WI38 (cell line): Measurements from ENCODE around the gene SYNGR2.

Experiments
- H3K4me3 ChIP-seq: 2 replicates; pipeline ENCODE4 v1.5.1; 2011; ENCODE audit warnings: low read depth, mild to moderate bottlenecking, control low read depth, low read length
- TF ChIP-seq, protein P1 (sequence below): IDR thresholded peaks from 2 replicates; pipeline ENCODE4 v1.5.1; 2012; ENCODE audit warnings: low read depth, mild to moderate bottlenecking, control low read depth, low read length

The SYNGR2 gene, protein sequence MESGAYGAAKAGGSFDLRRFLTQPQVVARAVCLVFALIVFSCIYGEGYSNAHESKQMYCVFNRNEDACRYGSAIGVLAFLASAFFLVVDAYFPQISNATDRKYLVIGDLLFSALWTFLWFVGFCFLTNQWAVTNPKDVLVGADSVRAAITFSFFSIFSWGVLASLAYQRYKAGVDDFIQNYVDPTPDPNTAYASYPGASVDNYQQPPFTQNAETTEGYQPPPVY

DNA sequence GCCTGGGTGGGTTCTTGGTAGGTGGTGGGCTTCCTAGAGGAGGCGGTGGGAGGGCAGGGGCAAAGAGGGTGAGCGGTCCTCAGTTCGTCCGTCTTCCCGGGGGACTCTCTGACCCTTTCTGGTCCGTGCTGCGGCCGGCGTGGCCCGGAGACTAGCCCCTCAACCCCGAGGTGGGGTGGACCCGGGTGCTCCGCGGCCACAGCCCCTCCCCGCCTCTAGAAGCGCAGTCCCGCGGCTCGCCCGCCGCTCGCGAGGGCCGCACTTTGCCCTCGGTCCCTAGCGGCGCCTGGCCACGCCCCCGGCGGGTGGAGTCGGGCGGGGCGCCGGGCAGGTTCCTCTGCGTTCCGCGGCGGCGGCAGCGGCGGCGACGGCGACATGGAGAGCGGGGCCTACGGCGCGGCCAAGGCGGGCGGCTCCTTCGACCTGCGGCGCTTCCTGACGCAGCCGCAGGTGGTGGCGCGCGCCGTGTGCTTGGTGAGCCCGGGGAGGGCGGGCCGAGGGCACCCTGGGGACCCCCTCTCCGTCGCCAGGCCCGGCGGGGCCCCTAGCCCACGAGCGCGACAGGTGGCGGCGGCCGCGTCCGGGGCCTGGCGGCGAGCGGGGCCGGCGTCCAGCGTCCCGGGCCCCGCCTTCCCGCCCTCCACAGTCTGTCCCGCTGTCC is at the start of gene SYNGR2:
TSS of gene SYNGR2 (plus strand) at position 340 of the 661 bp plus-strand sequence. CDS start at position 376, 36 bp downstream.
- peak within 1 kb of the TSS; percentile 67 for H3K4me3 ChIP-seq
- TF ChIP-seq, protein P1, sequence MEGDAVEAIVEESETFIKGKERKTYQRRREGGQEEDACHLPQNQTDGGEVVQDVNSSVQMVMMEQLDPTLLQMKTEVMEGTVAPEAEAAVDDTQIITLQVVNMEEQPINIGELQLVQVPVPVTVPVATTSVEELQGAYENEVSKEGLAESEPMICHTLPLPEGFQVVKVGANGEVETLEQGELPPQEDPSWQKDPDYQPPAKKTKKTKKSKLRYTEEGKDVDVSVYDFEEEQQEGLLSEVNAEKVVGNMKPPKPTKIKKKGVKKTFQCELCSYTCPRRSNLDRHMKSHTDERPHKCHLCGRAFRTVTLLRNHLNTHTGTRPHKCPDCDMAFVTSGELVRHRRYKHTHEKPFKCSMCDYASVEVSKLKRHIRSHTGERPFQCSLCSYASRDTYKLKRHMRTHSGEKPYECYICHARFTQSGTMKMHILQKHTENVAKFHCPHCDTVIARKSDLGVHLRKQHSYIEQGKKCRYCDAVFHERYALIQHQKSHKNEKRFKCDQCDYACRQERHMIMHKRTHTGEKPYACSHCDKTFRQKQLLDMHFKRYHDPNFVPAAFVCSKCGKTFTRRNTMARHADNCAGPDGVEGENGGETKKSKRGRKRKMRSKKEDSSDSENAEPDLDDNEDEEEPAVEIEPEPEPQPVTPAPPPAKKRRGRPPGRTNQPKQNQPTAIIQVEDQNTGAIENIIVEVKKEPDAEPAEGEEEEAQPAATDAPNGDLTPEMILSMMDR: no peak

DNA sequence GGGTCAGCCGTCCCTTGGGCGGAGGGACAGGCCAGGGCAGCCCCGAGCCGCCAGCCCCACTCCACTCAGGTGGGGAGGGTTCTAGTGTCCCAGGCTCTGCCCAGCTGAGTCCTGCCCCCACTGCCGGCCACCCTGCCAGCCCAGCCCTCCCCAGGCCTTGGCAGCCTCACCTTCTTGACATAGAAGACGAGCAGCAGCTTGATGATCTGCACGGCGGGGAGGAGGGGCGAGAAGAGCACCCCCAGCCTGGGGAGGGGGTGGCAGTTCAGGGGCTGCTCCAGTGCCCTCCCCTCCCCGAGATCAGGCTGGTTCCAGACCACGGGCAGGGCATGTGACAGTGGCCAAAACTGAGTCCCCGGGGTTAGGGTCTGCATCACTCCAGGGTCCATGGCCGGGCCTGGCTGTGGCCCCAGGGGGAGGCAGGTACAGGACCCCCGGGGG is 49.6 kb upstream of the SYNGR2 start:
- TF ChIP-seq, protein P1: no peak
- no peak overlapping the region for H3K4me3 ChIP-seq

DNA sequence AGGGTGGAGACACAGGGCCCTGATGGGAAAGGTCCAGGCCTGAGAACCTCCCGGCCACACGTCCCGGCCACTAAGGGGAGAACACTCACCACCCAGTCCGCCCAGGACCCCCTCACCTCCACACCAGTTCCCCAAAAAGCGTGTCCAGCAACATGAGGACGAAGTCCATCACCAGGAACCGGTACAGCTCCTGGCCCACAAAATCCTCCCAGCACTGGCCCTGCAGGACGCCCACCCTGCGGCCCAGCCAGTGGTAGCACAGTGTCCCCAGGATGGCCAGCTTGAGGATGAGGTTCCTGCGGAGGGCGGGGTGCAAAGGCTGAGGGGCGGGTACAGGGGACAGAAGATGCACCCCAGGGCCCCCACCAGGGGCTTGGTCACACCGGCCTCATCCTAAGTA is 47.8 kb upstream of the SYNGR2 start:
- TF ChIP-seq, protein P1: no peak
- H3K4me3 ChIP-seq: no peak overlapping the region

DNA sequence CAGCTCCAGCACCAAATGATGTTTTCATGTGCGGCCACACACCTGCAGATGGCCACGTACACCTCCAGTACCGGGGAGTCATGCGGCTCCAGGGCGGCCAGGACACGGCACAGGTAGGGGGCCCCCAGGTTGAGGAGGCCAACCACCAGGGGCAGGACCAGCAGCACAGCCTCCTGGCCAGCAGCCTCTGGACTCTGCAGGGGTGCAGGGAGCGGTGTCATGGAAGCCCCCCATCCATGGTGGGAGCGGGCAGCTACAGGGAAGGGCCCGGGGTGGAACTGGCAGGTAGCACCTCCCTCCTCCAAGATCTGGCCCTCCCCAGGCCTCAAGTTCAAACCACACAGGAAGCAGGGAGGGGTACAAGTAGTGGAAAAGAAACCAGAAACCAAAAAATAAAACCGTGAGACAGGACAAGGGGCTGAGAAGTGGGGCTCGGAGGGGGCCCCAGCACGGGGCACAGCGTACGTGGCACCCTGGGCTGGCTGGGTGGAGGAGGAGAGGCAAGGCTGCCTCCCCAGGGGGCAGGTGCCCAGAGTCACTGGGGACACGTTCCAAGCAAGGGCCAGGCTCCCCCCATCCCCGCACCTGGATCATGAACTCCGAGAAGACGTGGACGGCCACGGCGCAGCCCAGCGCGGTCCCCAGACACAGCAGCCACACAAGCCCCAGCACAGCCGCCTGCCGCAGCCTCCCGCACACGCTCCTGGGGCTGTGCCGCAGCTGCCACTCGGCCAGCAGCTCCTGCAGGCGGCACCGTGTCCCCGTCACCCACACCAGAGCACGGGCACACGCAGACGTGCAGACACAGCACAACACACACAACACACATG is 47.2 kb upstream of the SYNGR2 start:
- TF ChIP-seq, protein P1: no peak
- no peak overlapping the region for H3K4me3 ChIP-seq

DNA sequence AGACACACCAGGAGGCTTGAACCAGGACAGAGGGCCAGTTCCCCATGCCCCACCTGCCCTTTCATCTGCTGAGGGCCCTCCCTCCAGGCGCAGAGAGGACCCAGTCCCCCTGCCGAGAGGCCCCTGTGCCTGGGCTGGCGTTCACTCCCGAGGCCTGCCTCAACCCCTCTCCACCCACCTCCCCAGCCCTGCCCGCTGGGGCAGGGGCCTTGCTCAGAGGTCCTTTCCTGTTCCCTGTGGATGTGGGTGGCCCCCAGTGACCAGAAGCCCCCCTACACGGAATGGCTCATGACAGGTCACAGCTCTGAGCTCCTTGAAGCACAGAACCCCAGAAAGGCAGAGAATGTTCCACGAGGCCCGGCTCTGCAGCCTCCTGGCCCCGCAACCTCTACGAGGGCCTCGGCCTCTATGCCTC is 46.6 kb upstream of the SYNGR2 start:
- TF ChIP-seq, protein P1: no peak
- H3K4me3 ChIP-seq: no peak overlapping the region

DNA sequence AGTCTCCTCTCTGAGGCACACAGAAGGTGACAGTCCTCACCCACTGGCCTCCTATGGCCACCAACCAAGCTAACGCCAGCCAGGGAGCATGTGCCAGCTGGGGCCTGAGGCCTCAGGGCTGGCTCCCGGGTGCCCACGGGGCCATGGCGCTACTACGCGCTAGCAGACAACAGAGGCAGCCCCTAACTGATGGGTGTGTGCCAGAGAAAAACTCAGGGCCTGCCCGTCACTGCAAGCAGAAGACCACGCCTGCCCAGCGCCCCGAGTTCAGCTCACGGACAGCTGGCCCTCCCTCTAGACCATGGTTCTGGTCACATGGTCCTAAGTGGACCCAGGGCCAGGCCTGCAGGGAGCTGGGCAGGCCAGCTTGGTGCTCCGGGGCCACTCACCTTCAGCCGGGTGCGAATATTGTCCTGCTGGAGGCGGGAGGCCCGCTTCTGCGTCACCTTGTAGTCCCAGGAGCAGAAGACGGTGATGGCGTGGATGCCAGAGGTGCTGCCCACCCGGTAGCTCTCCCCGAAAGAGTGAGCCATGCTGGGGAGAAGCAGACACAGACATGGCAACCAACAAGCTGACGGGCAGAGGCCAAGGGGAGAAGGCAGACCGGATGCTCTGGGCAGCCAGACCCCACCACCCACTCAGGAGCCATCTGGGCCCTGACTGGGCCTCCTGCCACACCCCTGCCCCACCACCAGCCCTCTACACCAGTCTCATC is 46.0 kb upstream of the SYNGR2 start:
- TF ChIP-seq, protein P1: no peak
- no peak overlapping the region for H3K4me3 ChIP-seq
